Measurements from ENCODE around the gene NOP53.
"Not testable (repeated sequence)": the region's sequence is repeated elsewhere in the genome, so short reads cannot be mapped to it uniquely, and the experiment has no call there.

NOP53 gene

DNA sequence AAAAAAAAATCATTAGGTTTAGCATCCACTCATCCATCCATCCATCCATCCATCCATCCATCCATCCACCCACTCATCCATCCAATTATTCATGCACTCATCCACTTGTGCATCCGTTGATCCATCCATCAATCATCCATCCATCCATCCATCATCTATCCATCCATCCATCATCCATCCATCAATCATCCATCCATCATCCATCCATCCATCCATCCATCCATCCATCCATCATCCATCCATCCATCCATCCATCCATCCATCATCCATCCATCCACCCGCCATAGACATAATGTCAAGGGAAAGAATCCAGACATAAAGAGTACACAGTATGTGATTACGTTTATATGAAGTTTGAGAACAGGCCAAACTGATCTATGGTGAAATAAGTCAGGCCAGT lies 24.2 kb downstream of the NOP53 start:
- no peak overlapping the region for H3K4me3 ChIP-seq (ENCODE audit: low read depth, low read length)

- H3K4me3 ChIP-seq (ENCODE audit: low read depth, low read length), result not testable (repeated sequence)
Measured at GRCh38 chr19:47771291-47771690, 25.9 kb downstream of the NOP53 start.

DNA sequence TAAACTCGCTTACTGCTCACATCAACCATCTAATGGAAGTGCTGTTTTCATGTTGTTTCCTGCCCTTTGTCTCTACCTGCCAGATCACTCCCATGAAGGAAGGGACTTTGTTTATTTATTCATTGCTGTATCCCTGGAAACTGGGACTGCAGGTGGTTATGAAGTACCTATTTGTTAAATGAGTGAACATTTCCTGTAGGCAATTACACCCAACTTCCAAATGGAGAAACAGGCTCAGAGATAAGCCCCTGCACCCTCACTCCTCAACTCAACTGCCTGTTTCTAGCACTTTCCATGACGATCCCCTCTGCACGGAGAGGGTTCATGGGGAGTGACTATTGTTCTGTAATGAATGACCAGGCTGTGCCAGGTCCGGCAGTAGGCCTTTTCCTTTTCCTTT lies 31.2 kb downstream of the NOP53 start:
- H3K4me3 ChIP-seq (ENCODE audit: low read depth, low read length), result no peak overlapping the region

- H3K4me3 ChIP-seq (ENCODE audit: low read depth, low read length), result peak overlapping the region; percentile 79
Measured at GRCh38 chr19:47777245-47778048, 32.1 kb downstream of the NOP53 start.

GRCh38 chr19:47778049-47778953 lies 33.0 kb downstream of the NOP53 start, which contains the start of gene SELENOW:
SELENOW (plus strand) TSS chr19:47778703; CDS start chr19:47778786, 83 bp downstream.
- peak within 1 kb of the TSS; percentile 79 for H3K4me3 ChIP-seq (ENCODE audit: low read depth, low read length)

GRCh38 chr19:47778954-47779351 lies 33.6 kb downstream of the NOP53 start:
- peak overlapping the region; percentile 79 for H3K4me3 ChIP-seq (ENCODE audit: low read depth, low read length)

DNA sequence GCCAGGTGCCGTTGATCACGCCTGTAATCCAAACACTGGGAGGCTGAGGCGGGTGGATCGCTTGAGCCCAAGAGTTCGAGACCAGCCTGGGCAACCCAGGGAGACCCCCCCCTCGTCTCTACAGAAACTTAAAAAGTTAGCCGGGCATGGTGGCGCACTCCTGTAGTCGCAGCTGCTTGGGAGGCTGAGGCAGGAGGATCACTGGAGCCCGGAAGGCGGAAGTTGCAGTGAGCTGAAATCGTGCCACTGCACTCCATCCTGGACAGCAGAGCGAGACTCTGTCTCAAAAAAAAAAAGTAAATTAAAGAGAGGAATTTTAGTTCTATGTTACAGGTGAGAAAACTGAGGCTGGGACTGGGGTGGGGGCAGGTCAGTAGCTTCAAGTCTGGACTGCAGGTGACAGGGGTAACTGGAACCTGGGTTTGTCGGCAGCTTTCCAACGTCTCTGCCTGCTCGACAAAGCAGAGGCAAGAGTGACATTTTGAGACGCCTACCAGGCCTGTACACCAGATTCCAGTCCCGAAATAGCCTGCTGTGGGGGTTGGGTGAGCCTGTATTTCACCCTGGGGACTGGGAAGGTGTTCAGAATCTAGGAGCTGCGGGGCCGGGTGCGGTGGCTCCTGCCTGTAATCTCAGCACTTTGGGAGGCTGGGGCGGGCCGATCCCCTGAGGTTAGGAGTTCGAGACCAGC lies 34.3 kb downstream of the NOP53 start:
- H3K4me3 ChIP-seq (ENCODE audit: low read depth, low read length), result peak overlapping the region; percentile 79

DNA sequence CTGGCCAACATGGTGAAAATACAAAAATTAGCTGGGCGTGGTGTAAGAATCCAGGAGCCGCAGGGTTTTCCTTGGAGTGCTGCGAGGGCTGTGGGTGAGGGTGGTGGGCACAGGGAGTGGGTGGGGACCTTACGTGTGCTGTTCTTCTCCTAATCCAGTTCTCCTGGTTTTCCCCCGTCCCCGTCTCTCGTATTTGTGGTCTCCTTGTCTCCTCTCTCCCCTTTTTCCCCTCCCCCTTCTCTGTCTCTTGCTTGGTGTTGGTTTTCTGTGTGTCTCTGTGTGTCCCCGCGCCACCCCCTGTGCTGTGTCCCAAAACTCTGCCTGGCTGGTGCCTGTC lies 34.8 kb downstream of the NOP53 start:
- H3K4me3 ChIP-seq (ENCODE audit: low read depth, low read length), result no peak overlapping the region

DNA sequence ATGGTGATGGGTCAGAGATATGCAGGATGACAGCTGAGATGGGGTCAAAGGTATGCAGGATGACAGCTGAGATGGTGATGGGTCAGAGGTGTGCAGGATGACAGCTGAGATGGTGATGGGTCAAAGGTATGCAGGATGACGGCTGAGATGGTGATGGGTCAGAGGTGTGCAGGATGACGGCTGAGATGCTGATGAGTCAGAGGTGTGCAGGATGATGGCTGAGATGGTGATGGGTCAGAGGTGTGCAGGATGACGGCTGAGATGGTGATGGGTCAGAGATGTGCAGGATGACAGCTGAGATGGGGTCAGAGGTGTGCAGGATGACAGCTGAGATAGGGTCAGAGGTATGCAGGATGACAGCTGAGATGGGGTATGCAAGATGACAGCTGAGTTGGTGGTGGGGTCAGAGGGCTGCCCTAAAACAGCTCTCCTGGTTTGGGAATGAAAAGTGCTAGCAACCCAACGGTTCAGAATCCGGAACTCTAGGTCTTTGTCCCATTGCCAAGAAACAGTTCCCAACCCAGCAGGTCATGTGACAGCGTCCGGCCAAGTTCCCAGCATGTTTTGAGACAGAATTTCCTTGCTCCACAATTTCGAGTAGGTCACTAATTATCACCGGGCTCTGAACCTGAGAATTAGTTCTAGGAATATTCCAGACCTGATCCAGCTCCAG lies 36.4 kb downstream of the NOP53 start:
- H3K4me3 ChIP-seq (ENCODE audit: low read depth, low read length), result no peak overlapping the region

DNA sequence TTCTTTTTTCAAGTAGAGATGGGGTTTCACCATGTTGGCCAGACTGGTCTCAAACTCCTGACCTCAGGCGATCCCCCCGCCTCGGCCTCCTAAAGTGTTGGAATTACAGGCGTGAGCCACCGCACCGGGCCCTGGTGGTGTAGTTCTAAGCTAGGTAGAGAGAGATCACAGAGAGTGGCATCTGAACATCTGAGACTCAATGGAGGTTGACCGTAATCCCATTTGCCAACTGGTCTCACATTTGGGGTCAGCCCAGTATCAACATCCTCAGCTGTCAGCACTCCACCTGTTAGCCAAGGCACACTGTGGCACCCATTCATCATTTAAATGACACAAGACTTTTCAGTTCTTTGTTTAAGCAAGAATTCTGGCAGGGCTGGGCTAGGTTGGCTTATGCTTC lies 41.2 kb downstream of the NOP53 start:
- no peak overlapping the region for H3K4me3 ChIP-seq (ENCODE audit: low read depth, low read length)

GRCh38 chr19:47787307-47787706 lies 42.0 kb downstream of the NOP53 start:
- H3K4me3 ChIP-seq (ENCODE audit: low read depth, low read length), result not testable (repeated sequence)

DNA sequence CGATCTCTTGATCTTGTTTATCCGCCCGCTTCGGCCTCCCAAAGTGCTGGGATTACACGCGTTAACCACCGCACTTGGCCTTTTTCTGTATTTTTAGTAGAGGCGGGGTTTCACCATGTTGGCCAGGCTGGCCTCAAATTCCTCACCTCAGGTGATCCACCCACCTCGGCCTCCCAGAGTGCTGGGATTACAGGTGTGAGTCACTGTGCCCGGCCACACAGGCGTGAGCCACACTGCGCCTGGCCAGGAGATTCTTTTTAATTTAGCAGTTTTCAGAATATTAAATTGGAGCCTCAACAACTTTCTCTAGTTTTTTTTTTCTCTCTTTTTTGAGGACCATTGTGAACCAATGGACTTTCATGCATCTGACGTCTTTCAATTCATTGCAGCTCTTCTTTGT lies 44.5 kb downstream of the NOP53 start:
- not testable (repeated sequence) for H3K4me3 ChIP-seq (ENCODE audit: low read depth, low read length)

- H3K4me3 ChIP-seq (ENCODE audit: low read depth, low read length), result no peak overlapping the region
Measured at GRCh38 chr19:47790398-47790814, 45.1 kb downstream of the NOP53 start.

DNA sequence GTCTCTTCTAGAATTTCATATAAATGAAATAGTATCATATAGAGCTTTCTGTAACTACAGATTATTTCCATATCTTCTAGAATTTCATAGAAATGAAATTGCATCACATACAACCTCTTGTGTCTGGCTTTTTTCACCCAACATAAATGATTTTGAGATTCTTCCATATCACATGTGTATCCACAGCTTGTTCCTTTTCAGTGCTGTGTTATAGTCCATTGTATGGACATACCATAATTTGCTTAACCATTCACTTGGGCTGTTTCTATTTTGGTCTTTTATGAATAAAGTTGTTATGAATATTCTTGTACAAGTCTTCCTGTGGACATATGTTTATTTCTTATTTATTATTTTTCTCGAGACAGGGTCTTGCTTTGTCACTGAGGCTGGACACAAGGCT lies 47.3 kb downstream of the NOP53 start:
- H3K4me3 ChIP-seq (ENCODE audit: low read depth, low read length), result no peak overlapping the region

DNA sequence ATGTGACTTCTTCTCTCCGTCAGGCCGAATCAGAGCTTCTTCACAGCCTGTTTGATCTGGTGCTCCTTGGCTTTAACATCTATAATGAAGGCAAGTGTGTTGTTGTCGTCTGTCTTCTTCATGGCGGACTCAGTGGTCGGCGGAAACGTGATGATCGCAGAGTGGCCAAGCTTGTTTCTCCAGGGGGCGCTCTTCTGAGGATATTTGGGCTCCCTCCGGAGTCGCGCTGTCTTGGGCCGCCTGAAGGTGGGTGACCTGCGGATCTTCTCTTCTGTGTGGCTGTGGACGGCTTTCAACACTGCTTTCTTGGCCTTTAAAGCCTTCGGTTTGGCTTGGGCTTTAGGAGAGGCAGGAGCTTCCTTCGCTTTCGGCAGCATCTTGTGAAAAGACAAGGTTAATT lies 49.2 kb downstream of the NOP53 start:
- no peak overlapping the region for H3K4me3 ChIP-seq (ENCODE audit: low read depth, low read length)

DNA sequence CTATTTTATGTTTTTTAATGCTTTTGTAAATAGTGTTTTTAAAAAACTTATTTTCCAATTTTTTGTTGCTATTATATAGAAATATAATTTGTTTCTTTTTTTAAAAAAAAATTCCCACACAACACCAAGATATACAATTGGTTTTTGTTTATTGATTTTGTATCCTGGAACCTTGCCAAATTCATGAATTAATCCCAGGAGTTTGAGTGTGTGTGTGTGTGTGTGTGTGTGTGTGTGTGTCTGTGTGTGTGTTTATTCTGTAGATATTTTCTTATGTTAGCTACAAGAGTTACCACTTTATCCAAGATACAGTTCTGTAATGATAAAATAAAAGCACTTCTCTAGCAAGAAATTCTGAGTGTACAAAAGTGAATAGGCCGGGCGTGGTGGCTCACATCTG lies 51.4 kb downstream of the NOP53 start:
- H3K4me3 ChIP-seq (ENCODE audit: low read depth, low read length), result no peak overlapping the region

- H3K4me3 ChIP-seq (ENCODE audit: low read depth, low read length), result no peak overlapping the region
Measured at GRCh38 chr19:47797996-47798903, 52.9 kb downstream of the NOP53 start.

DNA sequence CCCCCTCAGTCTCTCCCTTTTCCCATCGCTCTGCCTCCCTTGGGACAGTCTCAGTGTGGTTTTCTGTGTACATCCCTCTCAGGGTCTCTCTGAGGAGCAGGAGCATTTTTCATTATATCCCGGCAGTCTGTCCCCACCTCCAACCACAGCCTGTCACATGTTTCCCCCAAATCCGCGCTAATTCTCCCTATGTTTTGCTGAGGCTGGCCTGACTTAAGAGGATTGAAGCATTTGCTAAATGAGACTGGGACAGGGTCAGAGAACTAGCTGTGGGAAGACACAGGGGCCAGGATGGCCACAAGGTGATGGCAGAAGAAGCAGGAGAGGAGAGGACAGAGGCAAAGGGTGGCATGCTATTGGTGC lies 53.5 kb downstream of the NOP53 start:
- H3K4me3 ChIP-seq (ENCODE audit: low read depth, low read length), result no peak overlapping the region

- no peak overlapping the region for H3K4me3 ChIP-seq (ENCODE audit: low read depth, low read length)
Measured at GRCh38 chr19:47801270-47801669, 55.9 kb downstream of the NOP53 start.

DNA sequence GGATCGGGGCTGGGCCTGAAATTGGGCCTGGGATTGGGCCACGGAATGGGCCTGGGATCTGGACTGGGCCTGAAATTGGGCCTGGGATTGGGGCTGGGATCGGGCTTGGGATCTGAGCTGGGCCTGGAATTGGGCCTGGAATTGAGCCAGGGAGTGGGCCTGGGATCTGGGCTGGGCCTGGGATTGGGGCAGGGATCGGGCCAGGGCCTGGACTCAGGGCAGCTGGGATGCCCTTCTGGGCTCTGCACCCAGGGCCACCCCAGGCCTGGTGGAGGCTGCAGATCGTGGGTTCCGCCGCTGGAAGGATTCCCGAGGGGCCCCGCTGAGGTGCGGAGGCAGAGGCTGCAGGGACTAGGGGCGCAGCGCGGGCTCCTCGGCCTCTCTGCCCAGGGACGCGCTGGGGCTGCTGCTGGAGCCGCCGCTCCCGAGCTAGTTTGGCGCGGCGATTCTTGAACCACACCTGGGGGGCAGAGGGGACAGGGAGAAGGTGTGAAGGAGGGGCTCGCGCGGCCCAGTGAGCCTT lies 57.2 kb downstream of the NOP53 start:
- no peak overlapping the region for H3K4me3 ChIP-seq (ENCODE audit: low read depth, low read length)
